OCI-LY1 (cell line): Measurements from ENCODE around the gene CFAP74.

Experiments
- H2AFZ ChIP-seq: fragments of 200-600 bp; sonication (generic), shearing (Covaris generic); 2 replicates; pipeline ENCODE4 v1.6.0; 2014; ENCODE audit warnings: antibody characterized with exemption, mild to moderate bottlenecking, low read length
- H3F3A ChIP-seq: fragments of 200-600 bp; sonication (generic), shearing (Covaris generic); 2 replicates; pipeline ENCODE4 v1.6.0; 2014; ENCODE audit warnings: mild to moderate bottlenecking, antibody characterized with exemption, low read length, moderate library complexity; ENCODE audit not compliant: insufficient read depth
- H3K27ac ChIP-seq: fragments of 200-600 bp; sonication (generic); 2 replicates; pipeline ENCODE4 v1.5.1; 2014; ENCODE audit warnings: low read length, mixed run types, mild to moderate bottlenecking, low read depth; ENCODE audit not compliant: poor library complexity, severe bottlenecking
- H3K27me3 ChIP-seq: fragments of 200-600 bp; sonication (generic); 2 replicates; pipeline ENCODE4 v1.6.0; 2014; ENCODE audit warnings: antibody characterized with exemption, mild to moderate bottlenecking, low read length, moderate library complexity; ENCODE audit not compliant: insufficient read depth
- H3K36me3 ChIP-seq: fragments of 200-600 bp; sonication (generic); 2 replicates; pipeline ENCODE4 v1.6.1; 2014; ENCODE audit warnings: mild to moderate bottlenecking, antibody characterized with exemption, low read length, moderate library complexity, mixed read lengths; ENCODE audit not compliant: insufficient read depth
- H3K4me1 ChIP-seq: fragments of 200-600 bp; sonication (generic); 2 replicates; pipeline ENCODE4 v1.5.1; 2014; ENCODE audit warnings: mild to moderate bottlenecking, low read length, moderate library complexity; ENCODE audit not compliant: insufficient read depth, severe bottlenecking
- H3K4me2 ChIP-seq: fragments of 200-600 bp; sonication (generic), shearing (Covaris generic); 2 replicates; pipeline ENCODE4 v1.6.1; 2014; ENCODE audit warnings: low read length
- H3K4me3 ChIP-seq: fragments of 200-600 bp; sonication (generic); 2 replicates; pipeline ENCODE4 v1.5.1; 2014; ENCODE audit warnings: low read length, low read depth, mild to moderate bottlenecking, mixed read lengths; ENCODE audit not compliant: poor library complexity, severe bottlenecking
- H3K79me2 ChIP-seq: fragments of 200-600 bp; shearing (Covaris generic); 2 replicates; pipeline ENCODE4 v1.6.1; 2016; ENCODE audit warnings: mixed run types, low read length, mixed read lengths; ENCODE audit not compliant: insufficient read depth
- H3K9ac ChIP-seq: fragments of 200-600 bp; sonication (generic), shearing (Covaris generic); 2 replicates; pipeline ENCODE4 v1.6.1; 2014; ENCODE audit warnings: mild to moderate bottlenecking, low read length, mixed read lengths
- H3K9me2 ChIP-seq: fragments of 200-600 bp; sonication (generic), shearing (Covaris generic); 2 replicates; pipeline ENCODE4 v1.6.1; 2014; ENCODE audit warnings: low read depth, mild to moderate bottlenecking, low read length, mixed read lengths
- H3K9me3 ChIP-seq: fragments of 200-600 bp; shearing (Covaris generic); 2 replicates; pipeline ENCODE4 v1.6.1; 2014; ENCODE audit warnings: low read length, mixed read lengths
- H4K20me1 ChIP-seq: fragments of 200-600 bp; sonication (generic), shearing (Covaris generic); 2 replicates; pipeline ENCODE4 v1.6.0; 2016; ENCODE audit warnings: mild to moderate bottlenecking, low read length; ENCODE audit not compliant: insufficient read depth
- CTCF ChIP-seq: fragments of 200-600 bp; sonication (generic), shearing (Covaris generic); IDR thresholded peaks from 2 replicates; pipeline ENCODE4 v1.5.1; 2017; ENCODE audit warnings: mild to moderate bottlenecking, antibody characterized with exemption, low read length, moderate library complexity, mixed read lengths
- EZH2 ChIP-seq: fragments of 200-600 bp; sonication (generic), shearing (Covaris generic); IDR thresholded peaks from 2 replicates; pipeline ENCODE4 v1.8.0; 2017; ENCODE audit warnings: borderline replicate concordance, mixed run types, mild to moderate bottlenecking, antibody characterized with exemption, low read length, moderate library complexity, mixed read lengths

CFAP74 gene

GRCh38 chr1:2052054-2052679 is 48.6 kb upstream of the CFAP74 start:
- H3K4me3 ChIP-seq: no peak overlapping the region
- no peak overlapping the region for H3K9ac ChIP-seq
- TF ChIP-seq CTCF: no peak
- no peak for TF ChIP-seq EZH2
- no peaks in the 10 kb centered on the region for H4K20me1 ChIP-seq
- H3K27me3 ChIP-seq: peaks cover 9% of the 10 kb centered on the region
- H3K4me2 ChIP-seq: no peak overlapping the region; the same call in 1 of the 2 replicates
- no peak overlapping the region for H2AFZ ChIP-seq
- no peaks in the 10 kb centered on the region for H3K9me3 ChIP-seq
- H3K4me1 ChIP-seq: peaks cover 15% of the 10 kb centered on the region
- H3K27ac ChIP-seq: no peak overlapping the region
- no peaks in the 10 kb centered on the region for H3K36me3 ChIP-seq
- no peaks in the 10 kb centered on the region for H3K79me2 ChIP-seq
- H3K9me2 ChIP-seq: no peaks in the 10 kb centered on the region
- H3F3A ChIP-seq: no peaks in the 10 kb centered on the region

GRCh38 chr1:2050793-2051682 is 47.5 kb upstream of the CFAP74 start:
- Histone ChIP-seq H3K4me3 (peak overlapping the region; percentile 73), H3K9me2 (no peaks in the 10 kb centered on the region), H3K4me2 (peak overlapping the region; percentile 80), H3K4me1 (peaks cover 15% of the 10 kb centered on the region), H3K27me3 (peaks cover 9% of the 10 kb centered on the region), H2AFZ (no peak overlapping the region), H3K9me3 (no peaks in the 10 kb centered on the region), H3K27ac (no peak overlapping the region), H3F3A (no peaks in the 10 kb centered on the region), H4K20me1 (no peaks in the 10 kb centered on the region), H3K79me2 (no peaks in the 10 kb centered on the region), H3K9ac (peak overlapping the region; percentile 63), H3K36me3 (no peaks in the 10 kb centered on the region)
- no peak for TF ChIP-seq CTCF
- TF ChIP-seq EZH2: no peak

DNA sequence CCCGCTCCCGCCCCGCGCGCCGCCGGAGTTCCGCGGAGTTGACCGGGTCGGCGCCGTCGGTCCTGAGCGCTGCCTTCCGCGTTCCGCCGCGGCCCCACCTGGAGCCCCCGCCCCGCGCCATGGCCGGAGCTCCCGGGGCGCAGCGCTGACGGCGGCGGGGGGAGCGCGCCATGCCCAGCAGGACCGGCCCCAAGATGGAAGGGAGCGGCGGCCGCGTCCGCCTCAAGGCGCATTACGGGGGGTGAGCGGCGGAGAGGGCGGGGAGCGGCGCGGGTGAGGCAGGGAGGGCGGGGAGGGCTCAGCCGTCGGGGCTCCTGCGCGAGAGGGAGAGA is 46.8 kb upstream of the CFAP74 start:
- TF ChIP-seq CTCF (no peak), EZH2 (no peak)
- Histone ChIP-seq H3K36me3 (no peaks in the 10 kb centered on the region), H2AFZ (no peak overlapping the region), H3K27me3 (peaks cover 9% of the 10 kb centered on the region), H3K4me3 (peak overlapping the region; percentile 73), H3F3A (no peaks in the 10 kb centered on the region), H3K4me2 (peak overlapping the region; percentile 80), H3K9ac (peak overlapping the region; percentile 63), H3K9me2 (no peaks in the 10 kb centered on the region), H4K20me1 (no peaks in the 10 kb centered on the region), H3K4me1 (peaks cover 15% of the 10 kb centered on the region), H3K9me3 (no peaks in the 10 kb centered on the region), H3K27ac (no peak overlapping the region), H3K79me2 (no peaks in the 10 kb centered on the region)
